Body of pancreas (tissue), 4 donors: ENCODE results near the gene RFTN1.

Experiments
- POLR2A ChIP-seq, 3 donors: fragments of 450-650 bp; IDR thresholded peaks; one replicate each; pipeline ENCODE4 v1.6.1; 2016; ENCODE audit warnings: antibody characterized with exemption in 3 of 3, mild to moderate bottlenecking in 2 of 3
- TF ChIP-seq, protein P1 (sequence below), 7 experiments: fragments of 450-650 bp in 4 of 7; fragments of 200-600 bp in 3 of 7; sonication (generic) in 3 of 7; IDR thresholded peaks; one replicate each; pipeline ENCODE4 v1.5.1; 2016 to 2019; ENCODE audit warnings: antibody characterized with exemption in 7 of 7

DNA sequence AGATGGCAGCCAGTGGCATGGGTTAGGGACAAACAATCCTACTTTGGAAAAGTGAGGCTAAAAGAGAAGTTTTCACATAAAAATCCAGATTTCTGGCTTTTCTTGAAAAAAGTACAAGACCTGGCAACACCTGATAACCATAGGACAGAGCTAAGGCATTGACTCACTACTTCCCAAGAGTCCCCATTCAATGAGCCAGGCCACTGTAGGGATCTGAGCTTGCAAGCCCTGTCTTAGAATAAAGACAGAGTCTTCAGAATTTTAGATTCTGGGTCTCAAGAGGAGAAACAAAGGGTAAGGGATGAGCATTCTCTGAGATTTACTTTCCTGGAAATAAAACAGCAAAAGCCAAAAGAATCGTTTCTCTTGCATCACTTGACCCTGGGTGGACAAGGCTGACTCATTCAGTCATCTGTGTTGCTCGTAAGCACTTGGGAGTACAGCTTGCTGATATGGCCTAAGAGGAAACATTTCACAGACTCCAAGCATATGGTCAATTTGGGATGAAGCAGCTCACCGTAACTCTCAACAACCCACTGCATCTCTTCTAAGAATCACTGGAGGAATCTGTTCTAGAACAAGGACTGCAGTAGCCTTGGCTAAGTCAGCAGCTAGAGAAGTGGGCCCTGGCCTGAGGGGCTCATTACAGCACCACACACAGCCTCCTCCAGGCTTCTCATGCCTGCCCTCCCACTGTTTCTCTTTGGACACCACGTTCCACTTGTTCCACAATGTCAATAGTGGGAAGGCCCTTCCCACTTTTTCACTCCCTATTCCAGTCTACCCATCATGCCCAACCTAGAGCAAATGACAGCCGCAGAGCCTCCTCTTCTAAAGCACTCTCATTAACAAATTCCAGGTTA is 86.2 kb downstream of the RFTN1 start:
- TF ChIP-seq, protein P1, sequence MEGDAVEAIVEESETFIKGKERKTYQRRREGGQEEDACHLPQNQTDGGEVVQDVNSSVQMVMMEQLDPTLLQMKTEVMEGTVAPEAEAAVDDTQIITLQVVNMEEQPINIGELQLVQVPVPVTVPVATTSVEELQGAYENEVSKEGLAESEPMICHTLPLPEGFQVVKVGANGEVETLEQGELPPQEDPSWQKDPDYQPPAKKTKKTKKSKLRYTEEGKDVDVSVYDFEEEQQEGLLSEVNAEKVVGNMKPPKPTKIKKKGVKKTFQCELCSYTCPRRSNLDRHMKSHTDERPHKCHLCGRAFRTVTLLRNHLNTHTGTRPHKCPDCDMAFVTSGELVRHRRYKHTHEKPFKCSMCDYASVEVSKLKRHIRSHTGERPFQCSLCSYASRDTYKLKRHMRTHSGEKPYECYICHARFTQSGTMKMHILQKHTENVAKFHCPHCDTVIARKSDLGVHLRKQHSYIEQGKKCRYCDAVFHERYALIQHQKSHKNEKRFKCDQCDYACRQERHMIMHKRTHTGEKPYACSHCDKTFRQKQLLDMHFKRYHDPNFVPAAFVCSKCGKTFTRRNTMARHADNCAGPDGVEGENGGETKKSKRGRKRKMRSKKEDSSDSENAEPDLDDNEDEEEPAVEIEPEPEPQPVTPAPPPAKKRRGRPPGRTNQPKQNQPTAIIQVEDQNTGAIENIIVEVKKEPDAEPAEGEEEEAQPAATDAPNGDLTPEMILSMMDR (IDR thresholded peaks at IDR 0.05) = no peak
- no peak for TF ChIP-seq POLR2A (IDR thresholded peaks at IDR 0.05)
